HG02642 (cell line): ENCODE data around the gene LSM7.

Experiments used
- ATAC-seq: cut with Tn5 transposase; IDR thresholded peaks from one replicate; pipeline ENCODE4 v1.9.1; 2021; ENCODE audit warnings: mild to moderate bottlenecking; ENCODE audit not compliant: unreplicated experiment, poor library complexity

Gene LSM7

GRCh38 chr19:2338751-2339643 lies 10.6 kb upstream of the LSM7 start:
- no peak for ATAC-seq

- ATAC-seq, result no peak
Observed at GRCh38 chr19:2338055-2338615, 9.7 kb upstream of the LSM7 start.

GRCh38 chr19:2337329-2337707 lies 8.9 kb upstream of the LSM7 start:
- ATAC-seq, result no peak

GRCh38 chr19:2336528-2337328 lies 8.3 kb upstream of the LSM7 start:
- ATAC-seq, result no peak

GRCh38 chr19:2335848-2336247 lies 7.5 kb upstream of the LSM7 start:
- no peak for ATAC-seq

- no peak for ATAC-seq
Observed at GRCh38 chr19:2334986-2335846, 6.8 kb upstream of the LSM7 start.

- ATAC-seq, result no peak
Observed at GRCh38 chr19:2334426-2334825, 6.0 kb upstream of the LSM7 start.

- ATAC-seq, result no peak
Observed at GRCh38 chr19:2333807-2334211, 5.4 kb upstream of the LSM7 start.

- ATAC-seq, result no peak
Observed at GRCh38 chr19:2333027-2333806, 4.8 kb upstream of the LSM7 start.

- no peak for ATAC-seq
Observed at GRCh38 chr19:2332341-2333026, 4.1 kb upstream of the LSM7 start.

- ATAC-seq, result no peak
Observed at GRCh38 chr19:2331601-2332246, 3.3 kb upstream of the LSM7 start.

GRCh38 chr19:2330632-2331284 lies 2.4 kb upstream of the LSM7 start:
- no peak for ATAC-seq

GRCh38 chr19:2330255-2330631 lies 1.9 kb upstream of the LSM7 start:
- no peak for ATAC-seq

GRCh38 chr19:2329501-2329916 lies 1.1 kb upstream of the LSM7 start:
- ATAC-seq, result no peak

- ATAC-seq, result no peak
Observed at GRCh38 chr19:2329149-2329478, 728 bp upstream of the LSM7 start.

- ATAC-seq, result no peak
Observed at GRCh38 chr19:2327773-2328400, 499 bp downstream of the LSM7 start.

- no peak for ATAC-seq
Observed at GRCh38 chr19:2326699-2327360, 1.6 kb downstream of the LSM7 start.
